Thoracic aorta (tissue), 2 donors: ENCODE data around the gene OVOL2. TPM values are rescaled to one million over a fixed set of nuclear protein-coding genes. Genes with fewer than 3 reads are reported as not detected.
"Not testable (repeated sequence)": the region's sequence is repeated elsewhere in the genome, so short reads cannot be mapped to it uniquely, and the experiment has no call there.

Experiments used
- ATAC-seq: fragments of 150-250 bp; one replicate; pipeline ENCODE4 v1.8.0; 2017; ENCODE audit warnings: low read depth; ENCODE audit not compliant: insufficient number of reproducible peaks, low FRiP score
- DNase-seq: peaks from one replicate; pipeline ENCODE4 v3.0.0-alpha.2; 2020; ENCODE audit warnings: low spot score
- H3K27ac ChIP-seq, 2 donors: fragments of 200-600 bp; sonication (generic); 1 replicate in 1 of 2; 2 replicates in 1 of 2; pipeline ENCODE4 v1.5.1; 2016; ENCODE audit warnings: mild to moderate bottlenecking in 2 of 2, moderate library complexity in 2 of 2
- H3K27me3 ChIP-seq: fragments of 200-600 bp; sonication (generic); replicated peaks from 2 replicates; pipeline ENCODE4 v1.6.0; 2016; ENCODE audit warnings: mild to moderate bottlenecking; ENCODE audit not compliant: insufficient read depth
- H3K36me3 ChIP-seq: fragments of 200-600 bp; sonication (generic); one replicate; pipeline ENCODE4 v1.5.1; 2016
- H3K4me1 ChIP-seq, 2 donors: fragments of 200-600 bp; sonication (generic); 1 replicate in 1 of 2; 2 replicates in 1 of 2; pipeline versions ENCODE4 v1.5.1 to v1.6.0; 2016; ENCODE audit warnings: low read depth in 2 of 2, mild to moderate bottlenecking in 1 of 2; ENCODE audit not compliant: control insufficient read depth in 1 of 2
- H3K4me3 ChIP-seq: fragments of 200-600 bp; sonication (generic); 2 replicates; pipeline ENCODE4 v1.5.1; 2016; ENCODE audit warnings: mild to moderate bottlenecking
- H3K9me3 ChIP-seq: fragments of 200-600 bp; sonication (generic); 2 replicates; pipeline ENCODE4 v1.5.1; 2016
- CTCF ChIP-seq: fragments of 200-600 bp; sonication (generic); IDR thresholded peaks from one replicate; pipeline ENCODE4 v1.5.1; 2019; ENCODE audit warnings: antibody characterized with exemption
- total RNA-seq, 2 donors: library from RNA; depleted of rRNA; stranded (reverse); fragments of >200 nt; gene quantifications; one replicate each; pipeline versions ENCODE4 v1.1.0 to v1.2.3, GENCODE V29; 2016

OVOL2 gene
- total RNA-seq, 2 donors from 2014 or later: 0.71 TPM; not detected in 1

- Histone ChIP-seq H3K27ac (no peak overlapping the region), H3K9me3 (no peaks in the 10 kb centered on the region), H3K4me1 (no peaks in the 10 kb centered on the region), H3K27me3 (no peaks in the 10 kb centered on the region), H3K4me3 (no peak overlapping the region), H3K36me3 (no peaks in the 10 kb centered on the region)
- DNase-seq (no peak), ATAC-seq (no peak)
- no peak for TF ChIP-seq CTCF
Measured at GRCh38 chr20:18032977-18033892, 24.5 kb downstream of the OVOL2 start.

GRCh38 chr20:18031888-18032509, 25.7 kb downstream of the OVOL2 start:
- H3K27ac ChIP-seq: no peak overlapping the region
- no peaks in the 10 kb centered on the region for H3K36me3 ChIP-seq
- H3K27me3 ChIP-seq: no peaks in the 10 kb centered on the region
- no peak for DNase-seq
- H3K9me3 ChIP-seq: no peaks in the 10 kb centered on the region
- H3K4me3 ChIP-seq: no peak overlapping the region
- no peak for ATAC-seq
- H3K4me1 ChIP-seq: no peaks in the 10 kb centered on the region
- no peak for TF ChIP-seq CTCF

- H3K27ac ChIP-seq: no peak overlapping the region
- no peak overlapping the region for H3K4me3 ChIP-seq
- ATAC-seq (no peak), DNase-seq (no peak)
- H3K4me1 ChIP-seq: no peaks in the 10 kb centered on the region
- no peaks in the 10 kb centered on the region for H3K36me3 ChIP-seq
- H3K9me3 ChIP-seq: no peaks in the 10 kb centered on the region
- TF ChIP-seq CTCF: no peak
- no peaks in the 10 kb centered on the region for H3K27me3 ChIP-seq
Measured at GRCh38 chr20:18031050-18031449, 26.7 kb downstream of the OVOL2 start.

- Histone ChIP-seq H3K4me3 (no peak overlapping the region), H3K4me1 (no peaks in the 10 kb centered on the region), H3K27ac (no peak overlapping the region), H3K36me3 (no peaks in the 10 kb centered on the region), H3K27me3 (no peaks in the 10 kb centered on the region), H3K9me3 (no peaks in the 10 kb centered on the region)
- no peak for TF ChIP-seq CTCF
- DNase-seq (no peak), ATAC-seq (no peak)
Measured at GRCh38 chr20:18030020-18030419, 27.7 kb downstream of the OVOL2 start.

- ATAC-seq, H3K4me1 ChIP-seq, H3K4me3 ChIP-seq, H3K9me3 ChIP-seq, H3K36me3 ChIP-seq, H3K27ac ChIP-seq, DNase-seq, H3K27me3 ChIP-seq: not testable (repeated sequence)
Measured at GRCh38 chr20:18027011-18027410, 30.7 kb downstream of the OVOL2 start.
